NCI-H2081 (cell line): ENCODE measurements around the gene ROR1.

Source experiments
- DNase-seq, 2 experiments: peaks; one replicate each; lab custom pipeline; 2025; lab: John Stamatoyannopoulos, UW

ROR1 gene

GRCh38 chr1:64136752-64137411, 363.1 kb downstream of the ROR1 start:
- DNase-seq: peak; percentile 71 to 75

DNA sequence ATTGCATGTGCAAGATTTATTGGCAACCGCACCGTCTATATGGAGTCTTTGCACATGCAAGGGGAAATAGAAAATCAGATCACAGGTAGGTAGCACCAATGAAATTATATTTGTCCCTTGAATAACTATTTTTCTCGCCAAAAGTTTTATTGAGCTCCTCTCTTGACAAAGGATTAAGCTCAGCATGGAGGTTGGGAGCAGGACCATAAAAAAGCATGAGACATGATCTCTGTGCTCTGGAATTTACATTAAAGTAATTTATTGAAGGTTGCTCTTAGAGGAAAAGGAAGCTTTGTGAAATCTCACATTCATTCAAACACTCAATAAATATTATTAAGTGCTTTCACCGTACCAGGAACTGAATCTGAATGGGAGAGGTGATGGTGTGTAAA, 363.6 kb downstream of the ROR1 start:
- no peak for DNase-seq

DNA sequence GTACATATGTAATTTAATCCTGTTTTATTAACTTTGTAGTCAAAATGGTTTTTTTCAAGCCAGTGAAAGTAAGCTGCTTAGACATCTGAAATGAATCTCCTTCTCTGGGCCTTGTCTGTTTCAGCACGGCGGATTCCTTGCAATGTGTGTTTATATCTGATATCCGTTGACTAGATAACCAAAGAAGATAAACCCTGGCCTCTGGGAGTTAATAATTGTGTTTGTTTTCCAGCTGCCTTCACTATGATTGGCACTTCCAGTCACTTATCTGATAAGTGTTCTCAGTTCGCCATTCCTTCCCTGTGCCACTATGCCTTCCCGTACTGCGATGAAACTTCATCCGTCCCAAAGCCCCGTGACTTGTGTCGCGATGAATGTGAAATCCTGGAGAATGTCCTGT, 366.1 kb downstream of the ROR1 start:
- DNase-seq: no peak

DNA sequence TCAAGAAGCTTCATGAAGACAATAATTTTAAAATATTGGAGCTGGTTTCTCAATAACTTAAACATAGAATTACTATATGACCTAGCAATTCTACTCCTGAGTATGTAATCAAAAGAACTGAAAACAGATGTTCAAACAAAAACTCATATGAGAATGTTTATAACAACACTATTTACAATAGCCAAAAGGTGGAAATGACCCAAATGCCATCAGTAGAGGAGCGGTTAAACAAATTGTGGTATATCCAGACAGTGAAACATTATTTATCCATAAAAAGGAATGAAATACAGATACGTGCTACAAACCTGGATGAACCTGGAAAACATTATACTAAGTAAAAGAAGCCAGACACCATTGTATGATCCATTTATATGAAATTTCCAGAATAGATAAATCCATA, 366.8 kb downstream of the ROR1 start:
- no peak for DNase-seq

- no peak for DNase-seq
These were observed 373.4 kb downstream of the ROR1 start for GRCh38 chr1:64147045-64147724.

DNA sequence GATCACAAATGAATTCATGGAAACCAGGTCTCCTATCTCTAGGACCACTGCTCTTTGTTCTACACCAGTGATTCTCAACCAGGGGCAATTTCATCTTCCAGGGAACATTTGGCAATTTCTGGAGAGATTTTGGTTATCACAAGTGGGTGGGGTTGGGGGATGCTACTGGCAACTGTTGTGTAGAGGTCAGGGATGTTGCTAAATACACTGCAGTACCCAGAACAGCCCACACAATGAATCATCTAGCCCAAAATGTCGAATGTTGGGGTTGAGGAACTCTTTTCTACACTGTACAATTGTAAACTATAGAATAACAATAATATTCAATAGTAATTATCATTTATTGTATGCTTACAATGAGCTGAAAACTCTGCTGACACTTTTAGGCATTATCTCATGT, 373.9 kb downstream of the ROR1 start:
- no peak for DNase-seq

GRCh38 chr1:64150266-64150665, 376.4 kb downstream of the ROR1 start:
- no peak for DNase-seq

DNA sequence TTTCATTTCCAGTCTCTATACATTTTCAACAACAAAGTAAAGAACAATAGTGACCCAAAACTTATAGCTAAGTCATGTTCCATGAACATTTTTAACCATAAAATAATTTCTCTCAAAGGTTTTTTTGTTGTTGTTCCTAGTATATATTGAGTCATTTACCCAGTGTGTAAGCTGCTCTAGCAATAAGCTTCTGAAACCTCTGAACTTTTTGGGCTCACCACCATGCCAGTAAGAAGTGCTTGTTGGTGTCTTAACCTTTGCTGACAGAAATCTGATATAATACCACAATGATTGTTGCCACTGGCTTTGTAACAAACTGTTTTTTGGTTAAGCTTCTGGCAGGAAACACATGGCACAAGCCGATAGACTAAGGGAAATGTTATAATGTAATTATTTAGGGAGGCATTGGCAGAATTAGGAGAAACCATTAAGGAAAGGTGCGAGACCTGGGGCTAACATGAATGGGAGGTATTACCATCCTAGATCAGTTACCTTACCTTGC, 377.0 kb downstream of the ROR1 start:
- no peak for DNase-seq

GRCh38 chr1:64155278-64155677, 381.5 kb downstream of the ROR1 start:
- DNase-seq: no peak

GRCh38 chr1:64161357-64161941, 387.6 kb downstream of the ROR1 start:
- no peak for DNase-seq

GRCh38 chr1:64162151-64162550, 388.3 kb downstream of the ROR1 start:
- DNase-seq: no peak

DNA sequence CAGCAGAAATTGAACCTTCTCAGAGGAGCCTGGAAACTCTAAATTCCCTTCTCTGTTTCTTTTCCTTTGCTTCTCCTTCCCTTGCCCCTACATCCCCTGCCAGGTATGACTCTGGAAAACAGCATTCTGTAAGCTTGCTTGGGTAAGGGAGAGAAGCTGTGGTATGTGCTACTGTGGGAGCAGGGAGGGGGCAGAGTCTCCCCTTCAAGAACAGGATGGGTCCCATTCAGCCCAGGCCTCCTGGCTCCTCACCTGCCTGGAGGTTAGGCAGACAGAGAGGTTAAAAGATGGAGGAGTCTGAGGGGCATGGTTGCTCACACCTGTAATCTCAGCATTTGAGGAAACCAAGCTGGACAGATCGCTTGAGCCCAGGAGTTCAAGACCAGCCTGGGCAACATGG, 389.0 kb downstream of the ROR1 start:
- no peak for DNase-seq

DNA sequence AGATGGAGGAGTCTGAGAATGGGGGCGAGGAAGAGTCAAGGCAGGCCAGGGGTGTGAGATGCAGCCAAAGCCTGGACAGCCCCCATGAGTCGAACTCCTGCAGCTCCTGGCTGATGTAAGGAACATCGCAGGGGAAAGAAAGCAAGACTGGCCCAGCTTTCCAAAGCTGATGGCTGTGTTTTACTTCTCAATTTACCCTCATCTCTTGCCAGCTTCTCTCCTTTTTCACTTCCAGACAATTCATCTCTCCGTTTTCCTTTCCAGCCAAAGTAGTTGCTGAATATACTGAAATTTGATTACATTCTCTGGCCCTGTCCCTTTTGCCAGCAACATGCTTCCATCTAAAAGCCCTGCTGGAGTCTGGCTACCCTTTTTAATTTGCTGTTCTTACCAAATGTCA, 389.6 kb downstream of the ROR1 start:
- DNase-seq: no peak

- DNase-seq: no peak
These were observed 390.2 kb downstream of the ROR1 start for GRCh38 chr1:64163970-64164369.

- DNase-seq: no peak
These were observed 392.8 kb downstream of the ROR1 start for GRCh38 chr1:64166629-64167028.

GRCh38 chr1:64167176-64167575, 393.4 kb downstream of the ROR1 start:
- DNase-seq: no peak

GRCh38 chr1:64171246-64171645, 397.4 kb downstream of the ROR1 start:
- no peak for DNase-seq

DNA sequence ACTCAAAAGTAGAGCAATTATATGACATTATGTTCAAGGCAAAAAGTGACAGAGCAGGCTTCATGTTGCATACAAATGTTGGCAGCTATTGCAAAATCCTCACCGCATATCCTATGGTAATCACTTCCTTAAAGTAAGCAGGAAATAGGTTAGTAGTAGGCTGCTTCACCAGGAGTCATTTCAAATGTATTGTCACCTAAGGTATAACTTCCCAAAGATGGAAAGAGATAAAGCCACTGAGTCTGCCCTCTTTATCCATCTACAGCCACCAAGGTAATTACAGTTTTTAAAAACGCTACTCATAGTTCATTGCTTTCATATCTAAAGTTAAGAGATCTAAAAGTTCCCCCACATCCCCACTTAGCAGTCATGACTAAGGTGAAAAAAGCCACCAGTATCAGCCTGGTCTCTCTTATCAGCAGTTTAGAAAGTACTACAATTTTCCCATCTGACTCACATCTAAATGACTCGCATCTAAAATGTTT, 398.0 kb downstream of the ROR1 start:
- DNase-seq: peak in 1 of 2 experiments; percentile 58

- peak; percentile 62 to 91 for DNase-seq
These were observed 398.7 kb downstream of the ROR1 start for GRCh38 chr1:64172458-64172983.

DNA sequence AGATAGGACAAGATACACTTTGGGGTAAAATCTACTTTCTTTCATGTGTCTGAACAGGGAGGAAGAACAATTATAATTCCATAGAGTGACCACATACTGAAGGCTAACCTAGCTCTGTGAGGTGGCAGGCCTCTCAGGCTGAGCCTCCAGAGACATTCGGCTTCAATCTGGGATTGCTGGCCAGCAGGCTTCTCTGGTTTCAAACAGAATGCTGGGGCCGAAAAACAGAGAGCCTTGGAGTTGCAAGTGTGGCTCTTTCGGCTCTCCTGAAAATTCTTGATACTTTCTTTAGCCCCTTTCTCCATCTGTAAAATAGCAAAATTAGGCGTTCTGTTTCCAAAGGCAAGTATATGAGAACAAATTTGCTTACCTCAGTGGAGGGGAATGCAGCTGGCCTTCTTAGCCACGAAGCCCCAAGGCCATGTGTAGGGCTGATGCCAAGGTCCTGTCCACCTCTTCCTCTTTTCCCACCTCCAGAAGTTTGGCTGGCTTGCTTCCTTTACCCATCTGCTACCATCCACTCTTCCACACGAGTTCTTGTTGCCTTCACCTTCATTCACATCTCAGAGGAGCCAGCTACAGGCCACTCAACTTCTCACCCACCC, 399.6 kb downstream of the ROR1 start:
- no peak for DNase-seq

GRCh38 chr1:64175639-64176038, 401.8 kb downstream of the ROR1 start:
- DNase-seq: no peak

- no peak for DNase-seq
These were observed 402.8 kb downstream of the ROR1 start for GRCh38 chr1:64176659-64177058.

DNA sequence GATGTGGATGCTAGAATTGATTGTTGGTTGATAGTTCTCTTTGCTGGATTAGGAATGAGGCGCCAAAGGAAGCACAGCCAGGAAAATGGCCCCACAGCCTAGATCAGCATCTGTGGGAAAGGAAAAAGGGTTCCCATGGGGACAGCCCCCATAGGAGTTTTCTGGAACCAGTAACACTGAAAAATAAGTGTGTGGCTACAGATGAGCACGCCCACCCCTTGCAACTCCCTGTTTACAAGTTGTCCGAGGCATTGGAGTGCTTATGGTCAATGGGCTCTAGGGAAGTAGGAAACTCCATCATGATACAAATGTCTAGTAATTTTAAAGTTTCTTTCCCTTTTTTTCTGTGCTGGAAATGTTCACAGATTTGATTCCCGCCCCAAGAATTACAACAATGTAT, 405.8 kb downstream of the ROR1 start:
- DNase-seq: no peak
